ENCODE results near the gene YWHAQ. TPM values are rescaled to one million over a fixed set of nuclear protein-coding genes. Genes with fewer than 3 reads are reported as not detected.

The YWHAQ gene
- total RNA-seq, 1 donor from 2014 or later = 518 TPM

DNA sequence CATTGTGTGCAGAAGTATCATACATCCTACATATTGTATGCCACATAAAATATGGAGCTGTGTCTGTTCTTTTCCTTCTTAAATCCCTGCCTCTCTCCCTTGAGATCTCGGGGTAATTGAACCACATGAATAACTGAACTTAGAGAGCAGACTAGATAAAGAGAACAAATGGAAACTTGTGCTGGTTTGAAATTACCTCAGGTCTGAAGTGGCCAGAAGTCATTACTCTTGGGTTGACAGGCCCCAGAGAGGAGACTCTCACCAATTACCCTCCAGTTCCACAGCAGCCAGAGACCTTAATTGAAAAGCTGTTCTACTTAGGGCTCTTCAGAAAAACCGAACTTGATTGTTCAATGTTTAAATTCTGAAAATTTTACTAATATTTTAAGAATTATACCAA, 70.2 kb downstream of the YWHAQ start:
- no peaks in the 10 kb centered on the region for H3K9me3 Mint-ChIP-seq
- H3K36me3 Mint-ChIP-seq (ENCODE audit: low read depth) = peaks cover 9% of the 10 kb centered on the region
- no peak overlapping the region for H3K27ac Mint-ChIP-seq (ENCODE audit: unreplicated experiment)
- no peaks in the 10 kb centered on the region for H3K27me3 Mint-ChIP-seq (ENCODE audit: low read depth)
- H3K4me3 Mint-ChIP-seq = peak overlapping the region; percentile 72
- TF ChIP-seq, protein P1, sequence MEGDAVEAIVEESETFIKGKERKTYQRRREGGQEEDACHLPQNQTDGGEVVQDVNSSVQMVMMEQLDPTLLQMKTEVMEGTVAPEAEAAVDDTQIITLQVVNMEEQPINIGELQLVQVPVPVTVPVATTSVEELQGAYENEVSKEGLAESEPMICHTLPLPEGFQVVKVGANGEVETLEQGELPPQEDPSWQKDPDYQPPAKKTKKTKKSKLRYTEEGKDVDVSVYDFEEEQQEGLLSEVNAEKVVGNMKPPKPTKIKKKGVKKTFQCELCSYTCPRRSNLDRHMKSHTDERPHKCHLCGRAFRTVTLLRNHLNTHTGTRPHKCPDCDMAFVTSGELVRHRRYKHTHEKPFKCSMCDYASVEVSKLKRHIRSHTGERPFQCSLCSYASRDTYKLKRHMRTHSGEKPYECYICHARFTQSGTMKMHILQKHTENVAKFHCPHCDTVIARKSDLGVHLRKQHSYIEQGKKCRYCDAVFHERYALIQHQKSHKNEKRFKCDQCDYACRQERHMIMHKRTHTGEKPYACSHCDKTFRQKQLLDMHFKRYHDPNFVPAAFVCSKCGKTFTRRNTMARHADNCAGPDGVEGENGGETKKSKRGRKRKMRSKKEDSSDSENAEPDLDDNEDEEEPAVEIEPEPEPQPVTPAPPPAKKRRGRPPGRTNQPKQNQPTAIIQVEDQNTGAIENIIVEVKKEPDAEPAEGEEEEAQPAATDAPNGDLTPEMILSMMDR (conservative IDR thresholded peaks at IDR 0.05) = no peak
- peaks cover 18% of the 10 kb centered on the region for H3K4me1 Mint-ChIP-seq
- no peak for DNase-seq (ENCODE audit: low read depth, low spot score)

DNA sequence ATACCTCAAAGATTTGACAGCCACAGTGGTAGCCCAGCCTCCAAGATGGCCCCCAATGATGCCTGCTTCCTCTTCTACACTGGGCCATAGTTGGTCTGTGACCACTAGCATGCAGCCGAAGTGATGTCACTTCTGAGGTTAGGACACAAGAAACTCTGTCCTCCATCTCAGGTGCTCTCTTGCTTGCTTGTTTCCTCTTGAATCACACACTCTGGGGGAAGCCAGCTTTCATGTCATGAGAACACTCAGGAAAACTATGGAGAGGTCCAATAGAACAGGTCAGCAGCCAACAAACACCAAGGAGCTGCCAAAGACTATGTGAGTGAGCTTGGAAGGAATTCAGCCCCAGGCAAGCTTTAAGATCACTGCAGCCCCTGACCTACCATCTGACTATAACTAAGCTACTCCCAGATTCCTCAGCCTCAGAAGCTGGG, 71.8 kb downstream of the YWHAQ start:
- Mint-ChIP-seq H3K36me3 (ENCODE audit: low read depth) (peaks cover 9% of the 10 kb centered on the region), H3K4me3 (peak overlapping the region; percentile 83), H3K27ac (ENCODE audit: unreplicated experiment) (peak overlapping the region; percentile 87), H3K27me3 (ENCODE audit: low read depth) (no peaks in the 10 kb centered on the region), H3K4me1 (peaks cover 33% of the 10 kb centered on the region), H3K9me3 (no peaks in the 10 kb centered on the region)
- DNase-seq (ENCODE audit: low read depth, low spot score) = no peak
- TF ChIP-seq, protein P1 (conservative IDR thresholded peaks at IDR 0.05) = no peak

DNA sequence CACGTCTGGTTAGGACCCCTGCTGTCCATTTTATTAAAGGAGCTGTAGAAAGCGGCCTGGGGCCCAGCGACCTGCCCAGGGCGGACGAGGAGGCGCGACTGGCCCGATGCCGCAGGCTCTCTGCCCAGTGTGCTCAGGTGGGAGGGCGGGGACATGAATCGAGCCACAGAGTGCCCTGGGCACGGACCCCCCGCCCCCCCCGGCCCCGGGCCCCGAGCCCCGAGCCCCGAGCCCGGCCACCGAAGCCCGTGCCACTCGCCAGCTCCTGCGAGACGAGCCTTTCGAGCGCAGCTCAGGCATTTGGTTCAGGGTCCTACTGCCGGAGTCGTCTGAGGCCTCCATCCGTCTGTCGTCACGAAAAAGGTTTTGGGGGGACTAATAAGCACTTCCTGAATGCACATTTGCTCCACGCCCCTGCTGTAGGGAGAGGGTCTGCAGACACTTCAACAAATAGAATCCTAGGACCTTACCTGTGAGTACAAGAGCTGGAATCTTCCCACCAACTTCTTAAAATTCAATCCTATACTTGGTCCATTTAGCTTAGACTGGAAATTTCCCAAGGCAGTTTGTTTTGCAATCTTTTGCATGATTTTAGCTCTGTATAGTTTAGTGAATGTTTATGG, 74.6 kb downstream of the YWHAQ start:
- Mint-ChIP-seq H3K27ac (ENCODE audit: unreplicated experiment) (peak overlapping the region; percentile 99), H3K9me3 (no peaks in the 10 kb centered on the region), H3K36me3 (ENCODE audit: low read depth) (peaks cover 9% of the 10 kb centered on the region), H3K27me3 (ENCODE audit: low read depth) (no peaks in the 10 kb centered on the region), H3K4me1 (peaks cover 44% of the 10 kb centered on the region), H3K4me3 (peak overlapping the region; percentile 94)
- DNase-seq (ENCODE audit: low read depth, low spot score) = no peak
- TF ChIP-seq, protein P1 (conservative IDR thresholded peaks at IDR 0.05) = no peak

DNA sequence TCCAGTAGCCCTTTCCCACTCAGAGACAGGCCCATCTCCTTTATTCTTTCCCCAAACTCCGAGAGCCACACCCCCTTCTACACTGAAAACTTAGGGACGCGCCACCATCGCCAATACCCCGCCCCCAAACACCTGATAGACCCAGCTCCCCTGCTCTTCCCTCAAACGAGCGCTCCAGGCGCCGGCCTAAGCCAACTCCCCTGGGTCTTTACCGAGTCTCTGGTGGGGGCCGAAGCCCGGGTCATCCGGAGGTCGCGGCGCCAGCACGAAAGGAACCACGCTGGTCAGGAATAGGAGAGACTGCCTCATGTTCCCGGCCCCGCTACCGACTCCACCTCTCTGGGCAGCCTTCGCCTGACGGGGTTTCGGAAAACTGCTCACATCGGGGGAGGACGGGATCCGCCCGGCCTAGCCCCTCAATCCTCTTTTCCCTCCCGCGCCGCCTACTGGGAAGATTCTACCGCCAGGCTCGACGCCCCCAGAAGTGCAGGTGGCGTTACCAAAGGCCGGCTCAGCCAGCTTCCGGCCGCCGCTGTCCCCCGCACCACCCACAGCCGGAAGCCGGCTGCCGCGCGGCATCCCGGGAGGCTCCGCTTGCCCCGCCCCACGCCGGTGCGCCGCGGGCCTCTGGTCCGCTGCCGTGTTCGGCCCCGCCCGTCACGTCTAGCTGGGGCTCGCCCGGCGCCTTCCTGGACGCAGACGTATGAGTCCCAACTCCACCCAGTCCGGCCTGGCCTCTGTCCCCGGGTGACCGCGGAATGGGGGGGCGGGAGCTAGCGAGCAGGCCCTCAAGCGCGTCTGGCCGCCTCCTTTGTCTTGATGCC, 75.3 kb downstream of the YWHAQ start, which contains the start of gene ADAM17:
TSS of gene ADAM17 (minus strand) at position 534 of the 824 bp plus-strand sequence. CDS start at position 309, 225 bp downstream.
- DNase-seq (ENCODE audit: low read depth, low spot score) = peak; percentile 94
- H3K4me3 Mint-ChIP-seq = peak within 1 kb of the TSS; percentile 94
- H3K27me3 Mint-ChIP-seq (ENCODE audit: low read depth) = no peaks in the 10 kb centered on the region
- TF ChIP-seq, protein P1 (conservative IDR thresholded peaks at IDR 0.05) = peak; percentile 63
- no peaks in the 10 kb centered on the region for H3K9me3 Mint-ChIP-seq
- peaks cover 44% of the 10 kb centered on the region for H3K4me1 Mint-ChIP-seq
- peaks cover 7% of the 10 kb centered on the region for H3K36me3 Mint-ChIP-seq (ENCODE audit: low read depth)
- peak within 1 kb of the TSS; percentile 99 for H3K27ac Mint-ChIP-seq (ENCODE audit: unreplicated experiment)

DNA sequence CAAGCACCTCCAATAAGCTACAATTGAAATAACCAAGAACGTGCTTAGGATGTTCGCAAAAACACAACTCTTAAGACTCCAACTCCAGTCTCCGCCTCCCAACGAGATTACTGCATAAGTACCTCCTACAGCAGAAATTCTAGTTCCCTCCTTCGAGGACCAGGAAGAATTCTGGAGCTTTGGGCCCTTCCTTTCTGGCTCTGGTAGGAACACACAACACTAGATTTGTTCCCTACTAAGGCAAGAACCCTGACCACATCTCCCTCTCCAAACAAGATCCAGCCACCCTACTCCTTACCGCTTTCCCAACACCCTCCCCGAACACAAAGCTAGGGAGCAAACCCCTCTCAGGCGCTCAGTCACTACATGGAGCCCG, 75.9 kb downstream of the YWHAQ start:
- no peak for DNase-seq (ENCODE audit: low read depth, low spot score)
- H3K36me3 Mint-ChIP-seq (ENCODE audit: low read depth) = peaks cover 5% of the 10 kb centered on the region

More for the DNA sequence above, 75.9 kb downstream of the YWHAQ start:
- no peaks in the 10 kb centered on the region for H3K9me3 Mint-ChIP-seq
- TF ChIP-seq, protein P1 (conservative IDR thresholded peaks at IDR 0.05) = no peak
- H3K4me3 Mint-ChIP-seq = peak overlapping the region; percentile 94
- H3K27ac Mint-ChIP-seq (ENCODE audit: unreplicated experiment) = peak overlapping the region; percentile 95
- peaks cover 44% of the 10 kb centered on the region for H3K4me1 Mint-ChIP-seq
- H3K27me3 Mint-ChIP-seq (ENCODE audit: low read depth) = no peaks in the 10 kb centered on the region
